Right cardiac atrium (tissue), 5 donors: Measurements from ENCODE around the gene PDE4D. TPM values are rescaled to one million over a fixed set of nuclear protein-coding genes. Genes with fewer than 3 reads are reported as not detected.

Experiments
- ATAC-seq, 2 donors: fragments of 200-7000 bp; cut with Tn5 transposase; one replicate each; pipeline versions ENCODE4 v1.8.0 to v1.9.1; 2020; ENCODE audit warnings: moderate library complexity in 2 of 2, mild to moderate bottlenecking in 1 of 2
- DNase-seq, 3 donors: peaks; one replicate each; pipeline ENCODE4 v3.0.0-alpha.2; 2020
- H3K27ac ChIP-seq: one replicate; pipeline ENCODE4 v1.5.1; 2013; ENCODE audit warnings: mild to moderate bottlenecking, low read length, control low read depth, moderate library complexity
- H3K27me3 ChIP-seq: one replicate; pipeline ENCODE4 v1.6.1; 2013; ENCODE audit not compliant: control insufficient read depth, insufficient read depth
- H3K4me1 ChIP-seq: one replicate; pipeline ENCODE4 v1.6.1; 2013; ENCODE audit warnings: low read length; ENCODE audit not compliant: control insufficient read depth, insufficient read depth
- H3K4me3 ChIP-seq: one replicate; pipeline ENCODE4 v1.5.1; 2013; ENCODE audit warnings: low read length, control low read depth
- H3K9me3 ChIP-seq: one replicate; pipeline ENCODE4 v1.6.1; 2013; ENCODE audit warnings: low read length; ENCODE audit not compliant: control insufficient read depth
- WGBS: extraction: QIAGEN DNeasy Blood & Tissue Kit; methylation state at CpG from one replicate; pipeline ENCODE4 v1.1.7; 2013; 5-methylcytosine and 5-hydroxymethylcytosine counted together
- intact Hi-C, 4 donors: fragments of 100-400 bp; cut with DNase I; formaldehyde crosslinking; loops; one replicate each; pipeline versions ENCODE4 v1.11.0 to v1.14.0; 2022 to 2023
- polyA plus RNA-seq: library from polyadenylated mRNA; stranded (reverse); fragments of 200-250 nt; gene quantifications from one replicate; pipeline ENCODE4 v1.2.3, GENCODE V29; 2013
- total RNA-seq, 4 donors: library from RNA; stranded (reverse); fragmentation: NEBNext Ultra II Directional; extraction: Animal tissue kit (Norgen Biotek cat#: 25700); gene quantifications; one replicate each; pipeline ENCODE4 v1.2.1, GENCODE V29; 2021
- donor health status: healthy with polysubstance abuse.
- donor health status: DM: no; HTN: yes; CAD: no.
- donor health status: DM: no; HTN: no; CAD: no.
- donor health status: DM: no; HTN: yes; CAD: no; lungs with severe emphysema.
- donor health status: DM: yes; HTN: yes; CAD: no.

PDE4D gene
- total and polyA plus RNA-seq, 5 donors, result 13.2 to 104 (median 38.8) TPM

DNA sequence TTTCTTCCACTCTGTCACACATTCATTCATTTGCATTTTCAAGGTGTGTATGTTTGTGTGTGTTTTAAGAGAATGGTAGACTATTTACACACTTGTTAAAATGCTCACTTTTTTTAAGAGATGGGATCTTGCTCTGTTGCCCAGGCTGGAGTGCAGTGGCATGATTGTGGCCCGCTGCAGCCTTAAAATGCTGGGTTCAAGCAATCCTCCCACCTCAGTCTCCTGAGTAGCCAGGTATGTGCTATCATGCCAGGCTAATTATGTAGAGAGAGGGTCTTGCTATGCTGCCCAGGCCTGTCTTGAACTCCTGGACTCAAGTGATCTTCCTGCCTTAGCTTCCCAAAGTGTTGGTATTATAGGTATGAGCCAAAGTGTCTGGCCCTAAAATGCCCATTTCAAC is 173.5 kb downstream of the PDE4D start:
- no peak for DNase-seq
- H3K4me1 ChIP-seq, result no peaks in the 10 kb centered on the region
- H3K27ac ChIP-seq, result no peak overlapping the region
- no peaks in the 10 kb centered on the region for H3K9me3 ChIP-seq
- no peak overlapping the region for H3K4me3 ChIP-seq
- ATAC-seq, result no peak
- H3K27me3 ChIP-seq, result no peaks in the 10 kb centered on the region
- WGBS, result 93% methylated on average over 1 of the region's 1 CpG
- intact Hi-C loops, result no loop called here

DNA sequence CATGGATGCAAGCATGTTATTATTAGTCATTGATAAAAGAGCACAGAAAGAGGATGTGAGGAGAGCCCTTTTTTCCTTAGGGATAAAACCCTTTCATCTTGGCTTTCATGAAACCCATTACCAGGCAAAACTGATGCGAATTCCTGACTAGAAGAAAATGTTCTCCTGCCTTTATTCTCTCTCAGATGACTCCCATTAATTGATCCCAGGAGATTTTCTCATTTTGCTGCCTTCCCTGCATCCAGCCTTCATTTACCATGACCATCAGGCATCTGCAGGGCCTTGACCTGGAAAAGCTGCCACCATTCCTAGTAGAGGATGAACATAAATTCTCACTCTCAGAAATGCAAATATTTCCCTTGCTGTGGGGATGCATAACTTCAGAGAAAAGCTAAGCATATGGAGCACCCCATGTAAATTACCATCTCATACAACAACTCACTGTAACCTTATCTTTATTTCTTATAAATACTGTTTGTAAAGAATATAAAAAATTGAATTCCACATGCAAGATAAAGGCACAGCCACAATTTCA is 176.5 kb downstream of the PDE4D start:
- Histone ChIP-seq H3K9me3 (peaks cover 5% of the 10 kb centered on the region), H3K27ac (no peak overlapping the region), H3K27me3 (no peaks in the 10 kb centered on the region), H3K4me3 (no peak overlapping the region), H3K4me1 (no peaks in the 10 kb centered on the region)
- 96% methylated on average over 1 of the region's 1 CpG for WGBS
- intact Hi-C loops, result no loop called here
- ATAC-seq, result no peak
- no peak for DNase-seq

DNA sequence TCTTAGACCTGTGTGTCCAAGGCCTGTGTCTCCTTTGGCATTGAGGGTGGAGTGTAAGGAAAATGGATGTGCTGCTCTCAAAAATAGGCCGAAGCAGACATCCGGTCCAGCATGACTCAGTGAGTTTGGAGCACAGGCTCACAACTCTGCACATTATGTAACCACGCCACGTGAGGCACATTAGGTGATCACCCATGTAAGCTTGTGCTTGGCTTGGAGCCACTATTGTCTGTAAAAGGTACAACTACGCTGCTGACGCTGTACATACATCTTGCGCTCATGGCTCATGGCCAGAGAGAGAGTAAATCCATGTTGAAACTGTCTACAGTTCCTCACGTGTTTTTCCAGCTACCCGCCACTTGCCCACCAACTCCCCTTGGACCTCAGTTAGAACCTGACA is 177.5 kb downstream of the PDE4D start:
- ATAC-seq, result no peak
- WGBS, result 90% methylated on average over 9 of the region's 9 CpGs
- intact Hi-C loops, result no loop called here
- Histone ChIP-seq H3K4me1 (no peaks in the 10 kb centered on the region), H3K27ac (no peak overlapping the region), H3K9me3 (peaks cover 5% of the 10 kb centered on the region), H3K27me3 (no peaks in the 10 kb centered on the region), H3K4me3 (no peak overlapping the region)
- DNase-seq, result peak in 1 of 3 donors; percentile 20

DNA sequence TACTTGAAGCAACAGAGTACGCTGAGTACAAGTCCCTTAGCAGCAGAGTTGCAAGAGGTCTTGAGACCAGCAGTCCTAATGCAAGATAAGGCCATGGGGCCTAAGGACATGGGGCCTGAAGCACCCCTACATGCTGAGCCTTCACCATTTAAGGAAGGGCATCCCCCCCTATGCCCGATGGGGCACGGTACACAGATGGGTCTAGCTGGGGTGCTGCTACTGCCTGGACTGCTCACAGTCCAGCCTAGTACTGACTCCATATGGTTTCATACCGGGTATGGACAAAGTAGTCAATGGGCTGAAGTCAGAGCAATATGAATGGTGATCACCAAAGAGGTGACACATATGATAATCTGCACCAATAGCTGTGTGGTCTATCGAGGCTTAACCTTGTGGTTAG is 178.3 kb downstream of the PDE4D start:
- Histone ChIP-seq H3K27ac (no peak overlapping the region), H3K27me3 (no peaks in the 10 kb centered on the region), H3K9me3 (peaks cover 5% of the 10 kb centered on the region), H3K4me3 (no peak overlapping the region), H3K4me1 (no peaks in the 10 kb centered on the region)
- no peak for DNase-seq
- no peak for ATAC-seq
- intact Hi-C loops, result no loop called here
- WGBS, result 96% methylated on average over 5 of the region's 5 CpGs

DNA sequence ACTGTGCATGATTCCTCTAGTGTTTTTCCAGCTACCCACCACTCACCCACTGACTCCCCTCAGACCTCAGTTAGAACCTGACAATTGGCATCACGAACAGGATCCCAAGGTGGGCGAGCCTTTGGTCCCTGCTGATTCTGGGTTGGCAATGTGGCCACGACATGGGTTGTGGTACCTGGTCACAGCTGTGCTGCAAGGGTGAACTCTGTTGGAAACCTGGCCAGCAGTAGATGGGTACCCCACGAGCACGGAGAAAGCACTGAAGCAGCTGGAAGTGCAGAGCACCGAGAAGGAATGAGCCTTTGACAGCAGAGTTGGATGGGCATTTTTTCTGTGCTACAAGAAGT is 180.1 kb downstream of the PDE4D start:
- no peak overlapping the region for H3K27ac ChIP-seq
- DNase-seq, result no peak
- no peak for ATAC-seq
- H3K4me1 ChIP-seq, result no peaks in the 10 kb centered on the region
- intact Hi-C loops, result no loop called here
- WGBS, result over 99% methylated on average over 6 of the region's 6 CpGs
- H3K9me3 ChIP-seq, result peaks cover 5% of the 10 kb centered on the region
- H3K4me3 ChIP-seq, result no peak overlapping the region
- H3K27me3 ChIP-seq, result no peaks in the 10 kb centered on the region

DNA sequence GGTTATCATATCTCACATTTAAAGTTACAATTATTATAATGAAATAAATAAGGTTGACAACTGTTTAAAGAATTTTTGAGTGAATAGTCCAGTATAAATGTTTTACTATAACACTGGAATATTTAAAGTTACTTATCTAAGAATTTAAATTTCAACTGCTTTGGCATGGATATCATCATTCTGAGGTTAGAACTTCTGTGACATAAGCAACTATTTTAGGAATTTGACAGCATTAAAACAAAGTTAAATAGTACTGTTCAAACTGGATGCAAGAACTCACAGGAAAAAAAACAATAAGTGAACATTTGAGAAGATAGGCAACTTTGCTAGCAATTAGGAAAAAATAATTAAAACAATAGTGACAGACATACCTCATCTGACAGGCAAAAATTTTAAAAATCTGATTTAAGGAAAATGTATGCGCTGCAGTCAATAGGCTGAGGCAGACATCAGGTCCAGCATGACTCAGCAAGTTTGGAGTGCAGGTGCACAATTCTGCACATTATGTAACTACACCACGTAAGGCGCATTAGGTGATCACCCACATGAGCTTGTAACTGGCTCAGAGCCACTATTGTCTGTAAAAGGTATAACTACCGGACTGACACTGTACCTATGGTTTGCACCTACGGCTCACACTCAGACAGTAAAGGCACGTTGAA is 180.6 kb downstream of the PDE4D start:
- intact Hi-C loops, result no loop called here
- Histone ChIP-seq H3K27me3 (no peaks in the 10 kb centered on the region), H3K4me3 (no peak overlapping the region), H3K4me1 (no peaks in the 10 kb centered on the region), H3K9me3 (peaks cover 5% of the 10 kb centered on the region), H3K27ac (no peak overlapping the region)
- ATAC-seq, result no peak
- 96% methylated on average over 6 of the region's 6 CpGs for WGBS
- DNase-seq, result no peak

DNA sequence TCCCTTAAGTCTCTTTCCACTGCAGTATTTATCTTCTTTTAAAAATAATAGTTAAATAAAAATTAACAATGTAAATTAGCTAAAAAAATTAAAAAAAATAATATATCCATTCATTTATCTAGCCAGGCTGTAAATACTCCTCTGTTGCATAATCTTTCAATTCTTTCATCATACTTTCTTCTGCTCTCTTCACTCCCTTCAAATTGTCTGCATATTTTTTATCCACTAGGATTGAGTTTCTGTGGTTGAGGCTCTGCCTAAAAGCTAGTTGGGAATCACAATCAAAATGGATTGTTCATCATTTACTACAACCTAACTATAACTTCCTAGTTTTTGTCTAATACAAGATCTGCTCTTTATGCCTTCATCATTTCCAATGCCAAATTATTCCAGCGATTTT is 182.2 kb downstream of the PDE4D start:
- Histone ChIP-seq H3K9me3 (peaks cover 5% of the 10 kb centered on the region), H3K4me3 (no peak overlapping the region), H3K4me1 (no peaks in the 10 kb centered on the region), H3K27ac (no peak overlapping the region), H3K27me3 (no peaks in the 10 kb centered on the region)
- DNase-seq, result no peak
- 61% methylated on average over 1 of the region's 1 CpG for WGBS
- no peak for ATAC-seq
- intact Hi-C loops, result no loop called here

DNA sequence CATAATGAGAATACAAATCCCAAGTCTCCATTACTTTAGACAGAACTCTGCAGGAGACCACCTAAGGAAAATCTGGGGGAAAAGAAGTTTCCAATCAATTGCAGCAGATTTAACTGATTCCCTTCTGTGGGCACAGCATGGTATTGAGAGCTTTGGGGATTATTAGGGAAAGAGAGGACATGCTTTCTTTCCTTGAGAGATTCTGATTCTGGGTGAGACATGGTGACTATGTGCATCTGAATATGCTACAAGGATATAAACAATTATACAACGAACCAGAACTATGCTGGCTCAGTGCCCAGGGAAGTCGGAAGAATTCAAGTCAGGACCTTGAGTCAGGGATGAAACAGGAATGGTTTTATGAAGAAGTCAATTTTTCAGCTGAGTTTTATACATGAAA is 183.7 kb downstream of the PDE4D start:
- ATAC-seq (no peak), DNase-seq (peak in 1 of 3 donors; percentile 12)
- Histone ChIP-seq H3K27me3 (no peaks in the 10 kb centered on the region), H3K27ac (no peak overlapping the region), H3K4me3 (no peak overlapping the region), H3K4me1 (no peaks in the 10 kb centered on the region), H3K9me3 (peaks cover 5% of the 10 kb centered on the region)
- 16% methylated on average over 2 of the region's 2 CpGs for WGBS
- intact Hi-C loops, result no loop called here

DNA sequence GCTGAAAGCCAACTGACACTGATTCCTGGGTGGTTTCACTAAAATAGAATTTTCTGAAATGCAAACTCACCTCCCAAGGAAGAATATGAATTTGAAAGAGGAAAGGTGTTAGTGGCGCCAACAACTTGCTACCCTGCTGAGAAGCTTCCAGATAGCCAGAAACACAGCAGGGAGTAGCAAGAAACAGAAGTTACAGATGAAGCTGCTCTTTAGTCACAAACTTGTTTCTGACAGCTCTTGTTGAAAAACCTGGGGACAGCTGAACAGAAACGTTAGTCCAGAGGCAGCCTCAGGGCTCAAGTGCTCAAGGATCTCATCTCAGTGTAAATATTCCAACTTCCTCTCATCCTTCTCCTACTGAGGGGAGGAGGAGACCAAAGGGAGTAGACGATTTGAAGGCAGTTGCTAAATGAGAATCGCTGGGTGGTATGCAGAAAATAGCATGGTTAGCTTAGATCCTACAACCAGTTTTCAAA is 184.1 kb downstream of the PDE4D start:
- H3K27me3 ChIP-seq, result no peaks in the 10 kb centered on the region
- peaks cover 5% of the 10 kb centered on the region for H3K9me3 ChIP-seq
- H3K4me3 ChIP-seq, result no peak overlapping the region
- no peak for DNase-seq
- ATAC-seq, result no peak
- 26% methylated on average over 4 of the region's 4 CpGs for WGBS
- no peaks in the 10 kb centered on the region for H3K4me1 ChIP-seq
- no peak overlapping the region for H3K27ac ChIP-seq
- intact Hi-C loops, result no loop called here

DNA sequence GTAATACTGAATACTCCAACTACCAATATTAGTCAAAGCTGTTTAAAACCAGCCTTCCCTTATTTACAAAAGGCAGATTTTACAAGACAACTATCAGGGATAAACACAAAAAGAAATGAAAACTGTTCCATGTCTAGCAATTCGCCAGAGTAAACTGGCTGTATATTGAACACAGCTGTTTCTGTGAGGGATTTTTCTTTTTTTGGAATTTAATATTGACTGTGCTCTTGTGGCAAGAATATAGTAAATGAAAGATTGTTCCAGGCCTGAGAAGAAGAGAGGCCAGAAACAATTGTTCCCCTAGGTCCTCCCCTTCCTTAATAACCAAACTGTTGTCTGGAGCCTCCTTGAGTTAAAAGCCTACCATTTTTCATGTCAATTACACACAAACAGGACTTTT is 188.6 kb downstream of the PDE4D start:
- no peak for DNase-seq
- intact Hi-C loops, result no loop called here
- H3K27ac ChIP-seq, result no peak overlapping the region
- no peak overlapping the region for H3K4me3 ChIP-seq
- H3K27me3 ChIP-seq, result no peaks in the 10 kb centered on the region
- H3K9me3 ChIP-seq, result no peaks in the 10 kb centered on the region
- no peaks in the 10 kb centered on the region for H3K4me1 ChIP-seq
- 58% methylated on average over 1 of the region's 1 CpG for WGBS
- no peak for ATAC-seq

DNA sequence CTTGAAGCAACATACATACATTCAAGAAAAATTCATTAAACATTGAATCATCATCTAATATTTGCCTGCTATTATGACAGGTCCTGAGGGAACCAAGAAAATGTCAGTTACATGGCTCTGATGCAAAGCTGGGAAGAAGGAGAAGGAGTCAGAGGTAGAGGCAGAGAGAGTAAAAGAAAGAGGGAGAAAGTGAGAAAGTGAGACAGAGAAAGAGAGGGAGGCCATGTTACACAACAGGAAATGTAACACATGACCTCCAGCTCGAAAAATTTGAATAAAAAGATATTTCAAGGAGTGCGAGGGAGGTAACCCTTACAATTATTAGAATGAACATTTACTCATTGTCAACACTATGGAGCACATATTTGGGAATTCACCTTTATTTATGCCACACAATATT is 189.7 kb downstream of the PDE4D start:
- Histone ChIP-seq H3K4me3 (no peak overlapping the region), H3K4me1 (no peaks in the 10 kb centered on the region), H3K27ac (no peak overlapping the region), H3K27me3 (no peaks in the 10 kb centered on the region), H3K9me3 (no peaks in the 10 kb centered on the region)
- 83% methylated on average over 2 of the region's 2 CpGs for WGBS
- intact Hi-C loops, result no loop called here
- no peak for DNase-seq
- no peak for ATAC-seq
